Activated CD4-positive, alpha-beta T cell treated with anti-CD3 and anti-CD28 coated beads, Interleukin-2, amount 50 U/mL, for 4 hours (primary cell): ENCODE data around the gene CLCNKB.
A peak's percentile ranks its signal among the peaks of the same experiment; 100 is the strongest.
"Not testable (repeated sequence)": the region's sequence is repeated elsewhere in the genome, so short reads cannot be mapped to it uniquely, and the experiment has no call there.

Experiments used
- DNase-seq, 2 experiments: peaks; one replicate each; pipeline ENCODE4 v3.0.0-alpha.2; 2020

The CLCNKB gene

DNA sequence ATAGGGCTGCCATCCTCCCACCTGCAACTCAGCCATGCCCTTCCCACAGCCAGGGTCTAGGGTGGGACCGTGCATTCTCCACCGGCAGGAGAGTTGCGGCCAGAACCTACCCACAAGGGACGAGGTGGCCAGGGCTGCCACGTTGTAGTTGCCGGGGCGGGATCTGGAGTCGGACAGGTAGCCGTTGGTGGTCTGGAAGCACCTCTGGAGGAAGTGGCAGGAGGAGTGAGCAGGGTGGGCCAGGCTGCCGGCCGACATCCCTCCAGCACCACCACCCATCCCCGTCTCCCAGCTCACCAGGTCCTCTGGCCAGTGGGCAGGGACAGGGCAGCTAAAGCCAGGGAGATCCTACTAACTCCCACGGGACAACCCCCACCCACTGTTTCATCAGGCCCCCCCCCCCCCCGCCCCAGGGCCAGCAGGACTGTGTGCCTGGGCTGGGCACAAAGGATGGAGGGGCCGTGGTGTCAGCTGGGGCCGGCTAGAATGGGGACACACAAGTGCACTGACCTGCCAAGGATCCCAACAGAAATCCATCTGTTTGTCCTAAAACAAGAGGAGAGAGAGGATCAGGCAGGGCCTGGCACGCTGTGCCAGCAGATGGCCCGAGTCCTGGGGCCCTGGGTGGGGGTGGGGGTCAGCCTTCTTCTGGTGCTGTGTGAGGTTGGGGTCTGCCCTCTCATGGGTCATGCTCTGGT lies 18.6 kb downstream of the CLCNKB start:
- DNase-seq = not testable (repeated sequence)

DNA sequence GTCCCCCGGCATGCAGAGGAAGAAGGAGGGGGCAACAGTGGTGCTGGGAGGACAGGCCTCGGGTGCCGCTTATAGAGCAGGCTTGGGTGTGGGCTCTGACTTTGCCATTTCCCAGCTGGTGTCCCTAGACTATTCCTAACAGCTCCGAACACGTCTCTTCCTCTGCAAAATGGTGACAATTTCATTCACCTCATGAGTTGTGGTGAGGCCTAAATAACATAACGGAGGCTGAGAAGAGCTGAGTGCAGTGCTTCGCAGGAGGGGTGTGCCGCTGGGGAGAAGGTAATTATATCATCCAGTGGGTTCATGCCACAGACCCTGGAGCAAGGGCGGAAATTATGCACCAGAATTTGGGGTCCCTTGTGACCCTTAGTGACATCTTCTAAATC lies 19.1 kb downstream of the CLCNKB start:
- not testable (repeated sequence) for DNase-seq

DNA sequence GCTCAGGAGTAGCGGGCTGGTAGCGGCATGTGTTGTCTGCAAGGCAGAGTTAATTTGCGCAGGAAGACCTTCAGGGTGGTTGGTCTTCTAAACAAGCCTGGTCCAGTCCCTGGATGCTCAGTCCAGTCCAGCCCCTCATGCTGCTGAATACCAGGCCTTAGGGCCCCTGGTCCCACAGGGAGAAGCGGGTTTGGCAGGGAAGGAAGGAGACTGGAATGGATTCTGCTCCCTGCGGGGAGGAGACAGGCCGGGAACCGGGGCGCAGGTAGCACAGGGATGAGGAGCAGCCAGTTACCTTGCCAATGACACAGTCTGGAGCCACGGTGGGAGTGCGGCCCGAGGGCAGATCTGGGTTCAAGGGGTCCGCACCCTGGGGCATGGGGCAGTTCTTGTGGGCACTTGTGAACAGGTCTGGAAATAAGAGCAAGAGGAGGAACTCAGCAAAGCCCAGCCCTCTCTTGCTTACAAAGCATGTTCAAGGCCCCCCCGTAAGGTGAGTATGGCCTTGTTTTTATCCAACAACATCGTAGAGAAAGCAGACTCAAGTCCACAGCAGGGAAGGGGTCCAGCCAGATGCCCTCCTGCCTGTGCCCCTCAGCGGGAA lies 19.7 kb downstream of the CLCNKB start:
- DNase-seq = no peak

DNA sequence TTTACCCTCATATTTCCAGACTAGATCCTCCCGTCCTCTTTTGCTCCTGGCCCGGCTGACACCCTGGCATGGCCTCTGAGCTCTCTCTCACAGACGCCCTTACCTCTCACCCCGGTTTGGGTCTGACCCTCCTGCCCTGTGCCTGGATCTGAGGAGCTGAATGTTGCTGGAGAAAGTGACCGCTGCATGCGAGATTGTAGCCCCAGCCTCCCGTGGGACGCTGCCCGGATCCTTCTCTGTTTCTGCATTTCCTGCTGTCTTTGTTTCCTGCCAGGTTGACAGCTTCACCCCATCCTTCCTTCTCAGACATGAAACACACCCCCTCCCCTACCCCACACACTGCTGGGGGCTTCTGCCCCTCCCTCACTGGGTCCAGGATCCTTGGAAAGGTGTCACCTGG lies 20.3 kb downstream of the CLCNKB start:
- no peak for DNase-seq

DNA sequence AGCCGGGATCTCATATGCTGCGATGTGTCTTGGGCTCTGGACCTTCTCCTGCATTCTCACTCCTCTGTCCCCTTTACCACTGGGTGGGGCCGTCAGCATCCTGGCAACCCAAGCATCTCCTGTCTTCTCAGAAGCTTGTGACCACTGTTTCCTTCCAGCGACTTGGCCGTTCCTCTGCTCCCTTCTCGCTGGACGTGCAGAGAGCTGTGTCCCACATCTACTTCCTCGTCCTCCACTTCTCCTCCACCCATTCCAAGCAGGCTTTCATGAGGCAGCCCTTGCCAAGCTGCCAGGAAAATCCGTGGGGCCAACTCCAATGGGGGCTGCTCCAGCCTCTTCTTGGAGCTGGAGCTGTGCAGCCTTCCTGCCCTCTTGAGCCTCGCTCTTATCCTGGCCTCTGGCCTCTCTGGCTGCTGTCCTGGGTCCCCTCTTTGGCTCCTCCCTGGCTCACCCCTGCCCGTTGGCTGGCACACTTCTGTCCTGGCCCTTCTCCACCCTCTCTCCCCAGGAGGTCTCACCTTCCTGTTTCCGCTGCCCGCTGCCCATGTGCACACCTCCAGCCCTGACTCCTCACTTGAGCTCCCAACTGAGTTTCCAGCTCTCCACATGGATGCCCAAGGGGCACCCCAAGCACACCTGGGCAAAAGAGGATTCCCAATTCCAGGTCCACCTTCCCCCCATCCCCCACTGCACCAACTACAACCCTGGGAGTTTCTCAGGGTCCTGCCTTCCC lies 21.1 kb downstream of the CLCNKB start:
- DNase-seq = no peak

DNA sequence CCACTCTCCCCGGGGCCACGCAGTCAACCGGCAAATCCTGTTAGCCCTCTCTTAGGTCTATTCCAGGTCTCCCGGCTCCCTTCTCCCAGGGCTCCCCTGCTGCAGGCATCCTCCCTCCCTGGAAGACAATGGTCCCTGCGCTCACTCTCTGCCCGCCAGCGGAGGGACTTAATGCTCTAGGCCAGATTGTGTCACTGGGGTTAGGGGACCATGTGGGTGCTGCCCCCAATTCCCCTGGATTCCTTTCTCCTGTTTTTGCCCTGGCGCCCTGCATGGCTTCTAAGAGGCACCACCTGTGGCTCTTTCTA lies 21.6 kb downstream of the CLCNKB start:
- no peak for DNase-seq

DNA sequence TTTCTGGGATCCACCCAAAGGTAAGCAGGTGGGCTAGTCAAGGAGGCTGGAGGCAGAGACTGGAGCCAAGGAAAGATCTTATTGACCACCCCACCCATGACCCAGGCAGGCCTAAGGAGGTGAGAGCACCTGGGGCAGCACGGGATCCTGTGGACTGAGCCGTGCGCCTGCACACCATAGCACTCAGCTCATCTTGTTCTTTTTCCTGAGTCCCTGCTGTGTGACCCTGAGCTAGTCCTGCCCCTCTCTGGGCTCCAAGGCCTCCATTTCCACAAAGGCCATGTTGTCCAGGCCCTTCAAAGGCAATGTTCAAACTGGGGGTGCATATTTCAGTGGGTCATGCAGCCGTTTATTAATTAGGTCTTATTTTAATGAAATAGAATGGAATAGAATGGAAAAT lies 22.7 kb downstream of the CLCNKB start:
- DNase-seq = no peak

DNA sequence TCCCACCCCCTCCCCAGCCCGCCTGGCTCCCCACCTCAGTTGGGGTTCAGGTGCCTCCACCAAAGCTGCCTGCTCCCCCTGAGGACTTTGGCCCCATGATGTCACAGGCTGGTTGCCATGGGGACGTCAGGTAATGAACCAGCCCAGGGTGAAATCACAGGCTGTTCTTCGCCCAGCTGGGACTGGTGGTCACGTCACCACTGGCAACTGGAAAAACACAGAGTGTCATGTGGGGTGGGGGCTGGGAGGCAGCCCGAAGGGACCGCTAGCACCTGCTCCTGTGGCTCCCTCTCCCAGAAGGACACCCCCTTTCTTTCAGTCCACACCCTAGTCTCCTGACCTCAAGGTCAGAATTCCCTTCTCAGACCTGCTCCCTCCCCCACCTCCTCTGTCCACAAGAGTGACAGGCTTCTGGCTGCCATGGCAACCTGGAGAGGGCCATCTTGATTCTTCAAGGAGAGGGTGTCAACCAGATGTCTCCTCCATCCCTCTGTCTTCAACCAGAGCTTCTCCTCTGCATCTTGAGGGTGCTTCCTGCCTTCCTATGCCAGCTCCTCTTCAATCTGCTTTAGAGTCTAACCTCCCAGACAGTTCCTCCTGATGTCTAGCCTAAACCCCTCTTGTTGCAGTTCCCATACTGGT lies 23.7 kb downstream of the CLCNKB start:
- no peak for DNase-seq

DNA sequence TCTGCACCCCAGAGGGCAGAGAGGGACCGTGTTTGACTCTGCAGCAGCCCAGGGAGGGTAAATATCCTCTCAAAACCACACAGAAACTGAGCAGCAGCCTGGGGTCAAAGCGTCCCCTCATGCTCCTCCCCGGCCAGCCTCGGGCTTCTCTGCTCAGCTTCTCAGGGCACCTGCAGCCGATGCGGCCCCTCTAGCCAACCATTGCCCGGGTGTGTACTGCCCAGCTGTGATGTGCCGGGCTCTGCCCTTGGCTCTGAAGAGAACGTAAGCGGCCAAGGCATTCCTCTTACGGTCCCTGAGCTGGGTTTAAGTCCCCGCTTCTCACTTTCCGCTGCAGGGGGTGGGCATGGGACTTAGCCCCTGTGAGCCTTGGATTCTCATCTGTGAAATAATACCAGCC lies 24.4 kb downstream of the CLCNKB start:
- DNase-seq = no peak

DNA sequence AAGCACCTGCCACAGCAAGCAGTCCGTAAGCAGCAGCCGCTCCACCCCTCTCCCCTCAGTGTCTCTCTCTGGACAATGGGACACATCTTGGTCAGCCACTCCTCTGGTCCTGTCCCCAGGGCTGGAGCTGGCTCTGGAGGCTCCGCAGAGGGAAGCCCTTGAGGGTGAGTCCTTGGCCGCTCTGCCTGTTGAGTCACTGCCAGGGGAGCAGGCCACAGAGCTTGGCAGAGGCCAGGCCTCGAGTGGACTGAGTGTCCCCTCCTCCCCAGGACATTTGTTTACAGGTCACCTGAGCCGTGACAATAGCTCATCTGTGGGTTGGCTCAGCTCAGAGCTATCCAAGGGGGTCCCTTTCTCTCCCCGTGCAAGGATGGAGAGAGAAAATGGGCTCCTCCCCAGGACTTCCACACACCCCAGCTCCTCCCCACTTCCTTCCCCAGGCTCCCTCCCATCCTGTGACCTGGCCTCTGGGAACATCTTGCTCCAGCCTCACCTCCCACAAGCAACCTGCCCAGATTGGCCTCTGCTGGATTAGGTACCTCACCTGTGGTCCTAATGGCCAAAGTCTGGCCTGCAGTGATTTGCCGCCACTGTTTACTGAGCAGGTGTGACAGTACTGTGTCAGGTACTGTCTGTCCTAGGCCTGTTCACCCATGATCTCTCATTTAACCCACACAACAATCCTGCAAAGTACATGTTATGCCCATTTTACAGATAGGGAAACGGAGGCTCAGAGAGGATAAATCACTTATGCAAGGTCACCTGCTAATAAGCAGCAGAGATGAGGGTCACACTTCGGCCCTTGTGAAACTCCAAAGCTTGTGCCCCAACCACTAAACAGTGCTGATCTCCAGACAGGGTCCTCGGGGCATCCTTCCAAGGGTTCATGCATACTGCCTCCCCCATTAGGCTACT lies 25.0 kb downstream of the CLCNKB start:
- no peak for DNase-seq

DNA sequence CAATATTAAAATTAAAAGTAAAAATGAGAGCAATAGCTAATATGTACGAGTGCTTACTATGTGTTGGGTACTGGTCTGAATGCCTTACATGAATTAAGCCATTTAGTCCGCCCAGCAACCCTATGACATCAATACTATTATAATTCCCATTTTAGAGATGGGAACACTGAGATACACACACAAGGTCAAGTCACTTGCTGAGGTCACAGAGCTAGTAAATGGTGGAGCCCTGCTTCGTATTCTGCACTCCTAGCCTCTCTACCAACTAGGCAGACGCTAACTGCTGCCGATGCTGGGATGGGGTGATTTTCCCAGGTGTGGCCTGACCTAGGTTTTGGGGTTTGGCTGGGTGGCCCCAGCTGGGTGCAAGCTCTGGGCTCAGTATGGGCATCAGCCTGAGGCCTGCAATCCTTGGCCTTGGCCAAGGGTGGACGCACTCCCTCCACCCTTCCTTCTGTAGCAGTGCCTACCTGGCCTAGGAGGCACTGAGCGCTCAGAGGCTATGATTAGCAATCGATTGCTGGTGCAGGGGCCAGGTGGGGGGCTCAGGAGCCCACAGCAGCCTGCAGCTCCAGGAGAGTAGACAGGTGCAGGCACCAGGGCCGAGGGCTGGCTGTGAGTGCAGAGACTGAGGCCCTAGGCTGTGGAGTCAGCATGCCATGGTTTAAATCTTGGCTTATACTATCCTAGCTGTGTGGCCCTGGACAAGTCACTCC lies 27.2 kb downstream of the CLCNKB start:
- no peak for DNase-seq

DNA sequence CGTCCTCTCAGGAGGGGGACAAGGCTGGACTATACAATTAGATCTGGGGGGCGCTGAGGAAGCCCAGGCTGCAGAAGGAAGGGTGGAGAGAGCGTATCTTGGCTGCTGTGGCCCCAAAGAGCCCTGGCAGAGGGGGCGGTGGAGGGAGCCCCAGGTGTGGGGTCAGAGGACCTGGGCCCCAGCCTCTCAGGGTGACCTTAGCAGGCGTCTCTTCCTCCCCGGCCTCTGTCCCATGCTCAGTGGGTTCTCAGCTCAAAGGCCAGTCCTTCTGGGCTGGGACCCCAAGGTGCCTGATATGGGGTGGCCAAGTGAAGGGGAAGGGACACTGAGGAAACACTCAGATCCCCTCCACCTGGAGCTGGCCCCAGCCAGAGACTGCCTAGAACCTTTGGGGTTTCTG lies 28.0 kb downstream of the CLCNKB start:
- no peak for DNase-seq

DNA sequence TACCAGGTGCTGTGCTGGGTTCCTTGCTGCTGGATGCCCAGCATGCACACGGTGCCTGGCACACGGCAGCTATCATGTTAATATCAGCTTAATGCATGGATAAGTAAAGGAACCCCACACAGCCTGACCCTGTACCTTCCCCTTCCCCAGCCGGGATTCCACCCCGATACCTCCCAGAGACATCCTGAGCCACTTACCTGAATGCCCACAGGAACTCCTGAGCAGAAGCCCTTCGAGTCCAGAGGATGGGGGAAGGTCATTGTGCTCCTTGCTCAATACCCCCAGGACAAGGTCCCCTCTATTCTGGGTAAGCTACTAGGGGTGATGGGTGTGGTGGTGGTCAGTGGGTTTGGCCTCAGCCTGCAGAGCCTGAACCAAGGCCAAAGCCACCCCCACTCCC lies 28.5 kb downstream of the CLCNKB start:
- DNase-seq = no peak

DNA sequence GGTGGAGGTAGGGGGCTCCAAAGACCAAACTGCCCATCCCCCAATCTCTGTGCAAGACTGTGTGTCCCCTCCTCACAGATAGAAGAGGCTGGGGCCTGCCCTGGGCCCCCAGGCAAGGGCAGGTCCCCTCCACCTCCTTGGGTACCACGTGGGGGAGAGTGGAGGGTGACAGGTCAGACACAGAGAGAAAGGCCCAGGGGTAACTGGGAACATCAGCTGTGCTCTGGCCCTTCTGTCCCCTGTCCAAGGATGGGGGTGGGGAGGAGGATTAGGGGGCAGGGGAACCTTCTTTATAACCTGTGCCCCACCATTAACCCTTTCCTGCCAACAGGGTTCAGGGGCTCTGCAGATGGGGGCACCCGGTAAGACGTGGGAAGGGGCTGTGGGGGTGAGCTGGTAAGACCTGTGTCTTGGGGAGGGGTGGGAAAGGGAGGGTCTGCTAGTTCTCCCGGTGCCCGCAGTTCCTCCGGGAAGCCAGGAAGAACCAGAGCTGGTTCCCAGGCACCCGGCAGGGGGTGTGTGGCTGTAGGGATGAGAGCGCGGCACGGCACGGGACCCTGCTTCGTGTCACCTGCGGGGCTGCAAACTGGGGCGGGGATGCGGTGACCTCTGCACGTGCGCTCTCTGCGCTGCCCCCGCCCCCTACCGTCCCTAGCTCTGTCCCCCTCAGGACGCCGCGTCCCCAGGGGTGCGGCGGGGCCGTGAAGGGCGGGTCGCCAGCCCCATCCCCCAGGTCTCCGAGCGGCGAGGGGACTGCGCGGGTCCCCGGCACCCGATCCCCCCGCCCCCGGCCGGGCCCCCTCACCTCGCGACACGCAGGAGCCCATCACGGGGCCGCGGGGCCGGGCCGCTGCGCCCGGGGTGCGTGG lies 29.3 kb downstream of the CLCNKB start:
- DNase-seq = no peak

DNA sequence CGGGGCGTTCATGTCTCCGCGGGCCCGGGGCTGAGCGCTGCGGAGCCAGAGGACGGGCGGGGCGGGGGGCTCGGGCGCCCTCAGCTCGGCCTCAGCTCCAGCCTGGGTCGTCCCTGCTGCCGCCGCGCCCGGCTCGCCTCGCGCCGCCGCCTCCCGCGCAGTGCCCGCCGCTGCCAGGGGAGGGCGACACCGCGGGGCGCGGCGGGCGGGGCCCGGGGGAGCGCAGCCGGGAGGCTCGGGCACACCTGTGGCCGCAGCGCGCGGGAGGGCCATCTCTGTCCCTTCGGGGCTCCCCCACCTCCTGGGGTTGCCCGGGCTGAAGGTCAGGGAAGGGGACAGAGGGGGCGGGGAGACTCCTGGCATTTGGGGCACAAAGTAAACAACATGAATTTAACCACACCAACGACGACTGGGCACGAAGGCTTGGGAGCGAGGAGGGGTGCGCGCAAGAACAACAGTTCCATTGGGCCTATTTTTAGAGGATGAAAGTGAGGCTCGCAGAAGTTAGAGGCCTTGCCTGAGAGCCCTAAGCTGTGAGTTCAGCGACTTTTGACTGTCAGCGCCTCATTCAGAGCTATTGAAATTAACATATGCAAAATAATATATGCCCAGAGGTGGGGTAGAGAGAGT lies 30.0 kb downstream of the CLCNKB start, which contains the start of gene FAM131C:
FAM131C (minus strand) TSS at position 162 of the 630 bp plus-strand sequence. CDS start 209 bp downstream, outside the sequence.
- DNase-seq = peak; percentile 20 to 26

DNA sequence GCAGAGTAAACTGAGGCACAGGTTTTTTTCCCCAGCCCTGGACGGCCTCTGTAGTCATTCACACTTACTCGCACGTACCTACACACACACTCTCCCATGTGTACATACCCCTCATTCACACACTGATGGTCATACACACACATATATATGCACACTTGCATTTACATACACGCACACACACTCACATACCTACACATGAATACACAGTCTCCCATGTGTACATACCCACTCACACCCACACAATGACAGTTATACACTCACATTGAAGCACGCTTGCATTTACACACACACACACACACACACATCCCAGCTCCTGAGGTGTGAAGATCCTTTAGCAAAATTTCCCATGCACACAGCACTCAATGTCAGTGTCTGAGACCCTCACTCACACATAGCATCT lies 30.6 kb downstream of the CLCNKB start:
- no peak for DNase-seq

DNA sequence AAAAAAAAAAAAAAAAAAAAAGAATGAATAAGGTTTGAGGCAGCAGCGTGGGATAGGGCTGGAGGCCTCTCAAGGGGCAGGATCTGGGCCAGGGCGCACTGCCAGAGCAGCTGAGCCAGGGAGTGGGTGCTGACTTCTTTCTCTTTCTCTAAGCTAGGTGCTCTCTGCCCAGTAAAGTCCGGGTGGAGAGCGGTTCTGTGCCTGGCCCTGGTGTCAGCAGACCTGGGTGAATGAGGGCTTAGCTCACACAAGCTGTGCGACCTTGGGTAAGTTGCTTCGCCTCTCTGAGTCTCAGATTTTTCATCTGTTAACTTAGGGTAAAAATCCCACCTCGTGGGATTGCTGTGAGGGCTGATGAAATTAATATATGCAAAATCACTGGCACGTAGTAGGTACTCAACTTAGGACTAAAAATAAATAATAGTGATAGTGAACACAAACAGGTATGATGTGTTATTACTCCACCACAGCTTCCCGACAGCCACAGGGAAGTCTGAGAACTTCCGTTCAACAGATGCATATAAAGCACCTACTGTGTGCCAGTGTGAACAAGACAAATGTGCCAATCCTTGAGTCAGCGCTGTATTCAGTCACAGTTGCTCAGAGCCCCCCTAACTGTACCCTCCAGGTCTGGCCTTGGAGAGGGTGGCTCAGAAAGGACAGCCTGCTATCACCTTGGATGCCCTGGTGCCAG lies 31.9 kb downstream of the CLCNKB start:
- DNase-seq = no peak

DNA sequence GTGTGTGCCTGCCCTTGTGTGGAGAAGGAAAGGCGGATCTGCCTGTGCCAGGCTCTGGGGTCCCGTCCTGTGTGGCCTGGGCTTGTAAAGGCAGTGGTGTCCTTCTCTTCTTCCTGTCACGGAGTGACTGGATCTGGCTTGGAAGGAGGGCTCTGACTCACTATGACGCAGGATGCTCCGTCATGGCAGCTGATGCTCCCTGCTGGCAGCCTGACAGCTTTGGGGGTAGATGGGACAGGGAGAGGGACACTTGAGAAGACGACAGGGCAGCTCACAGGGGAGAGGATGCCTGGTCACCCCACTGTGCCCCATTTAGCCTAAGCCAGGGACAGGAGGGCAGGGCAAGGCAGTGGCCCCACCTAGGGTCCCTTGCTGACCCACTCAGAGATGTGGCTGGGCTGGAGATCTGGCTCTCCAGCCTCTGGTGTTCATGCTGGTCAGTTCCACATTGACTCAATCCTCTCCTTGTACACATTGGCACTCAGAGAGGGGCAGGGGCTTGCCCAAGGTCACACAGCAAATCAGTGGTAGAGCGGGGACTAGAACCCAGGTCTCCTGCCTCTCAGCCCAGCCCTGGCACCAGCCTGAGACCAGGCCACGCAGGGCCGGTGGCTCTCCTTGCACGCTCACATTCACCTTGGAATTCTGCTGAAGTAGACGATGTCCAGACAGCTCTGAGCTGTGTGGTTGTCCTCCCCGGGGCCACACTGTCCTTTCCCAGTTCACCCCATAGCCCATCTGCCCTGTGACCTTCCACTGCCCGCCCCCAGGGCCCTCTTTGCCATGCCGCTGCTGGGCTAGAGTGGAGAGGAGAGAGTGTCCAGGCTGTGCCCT lies 32.7 kb downstream of the CLCNKB start:
- DNase-seq = no peak

DNA sequence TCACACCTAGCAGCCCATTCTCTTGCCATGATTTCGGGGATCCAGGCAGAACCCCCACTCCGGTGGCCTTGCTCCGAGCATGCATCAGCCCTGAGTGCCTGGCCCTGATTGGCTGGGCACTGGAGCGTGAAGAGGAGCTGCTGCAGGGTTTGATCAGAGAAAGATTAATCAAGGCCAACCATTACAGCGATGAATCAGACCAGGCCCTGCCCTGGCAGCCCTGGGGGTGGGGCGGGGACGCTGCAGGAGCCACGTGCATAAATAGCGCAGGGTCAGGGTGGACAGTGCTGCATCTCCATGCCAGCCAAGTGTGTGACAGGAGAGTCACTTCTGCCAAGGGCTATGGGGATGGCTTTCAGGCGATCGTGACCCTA lies 33.3 kb downstream of the CLCNKB start:
- no peak for DNase-seq
